Measurements from ENCODE around the gene BMP7.
"Not testable (repeated sequence)": the region's sequence is repeated elsewhere in the genome, so short reads cannot be mapped to it uniquely, and the experiment has no call there.

The BMP7 gene

GRCh38 chr20:57287901-57288300 is 21.5 kb upstream of the BMP7 start:
- no peak for DNase-seq (ENCODE audit: low read depth in 2 of 2)

- DNase-seq (ENCODE audit: low read depth in 2 of 2) = no peak
Measured at GRCh38 chr20:57287007-57287880, 20.8 kb upstream of the BMP7 start.

GRCh38 chr20:57283860-57284259 is 17.4 kb upstream of the BMP7 start:
- DNase-seq (ENCODE audit: low read depth in 2 of 2) = no peak

- DNase-seq (ENCODE audit: low read depth in 2 of 2) = no peak
Measured at GRCh38 chr20:57282670-57283361, 16.4 kb upstream of the BMP7 start.

GRCh38 chr20:57281900-57282299 is 15.5 kb upstream of the BMP7 start:
- DNase-seq (ENCODE audit: low read depth in 2 of 2) = no peak

- DNase-seq (ENCODE audit: low read depth in 2 of 2) = no peak
Measured at GRCh38 chr20:57280221-57280620, 13.8 kb upstream of the BMP7 start.

- DNase-seq (ENCODE audit: low read depth in 2 of 2) = not testable (repeated sequence)
Measured at GRCh38 chr20:57279548-57279947, 13.1 kb upstream of the BMP7 start.

GRCh38 chr20:57278457-57278856 is 12.0 kb upstream of the BMP7 start:
- no peak for DNase-seq (ENCODE audit: low read depth in 2 of 2)

GRCh38 chr20:57277398-57278105 is 11.1 kb upstream of the BMP7 start:
- no peak for DNase-seq (ENCODE audit: low read depth in 2 of 2)

GRCh38 chr20:57276221-57276620 is 9.8 kb upstream of the BMP7 start:
- no peak for DNase-seq (ENCODE audit: low read depth in 2 of 2)

- no peak for DNase-seq (ENCODE audit: low read depth in 2 of 2)
Measured at GRCh38 chr20:57275813-57276212, 9.4 kb upstream of the BMP7 start.

GRCh38 chr20:57275334-57275733 is 8.9 kb upstream of the BMP7 start:
- DNase-seq (ENCODE audit: low read depth in 2 of 2) = no peak

GRCh38 chr20:57274846-57275245 is 8.4 kb upstream of the BMP7 start:
- no peak for DNase-seq (ENCODE audit: low read depth in 2 of 2)

- no peak for DNase-seq (ENCODE audit: low read depth in 2 of 2)
Measured at GRCh38 chr20:57274299-57274698, 7.9 kb upstream of the BMP7 start.

GRCh38 chr20:57272883-57273535 is 6.6 kb upstream of the BMP7 start:
- DNase-seq (ENCODE audit: low read depth in 2 of 2) = no peak

- DNase-seq (ENCODE audit: low read depth in 2 of 2) = no peak
Measured at GRCh38 chr20:57270204-57270984, 4.0 kb upstream of the BMP7 start.

GRCh38 chr20:57269148-57269984 is 2.9 kb upstream of the BMP7 start:
- no peak for DNase-seq (ENCODE audit: low read depth in 2 of 2)

GRCh38 chr20:57268399-57269076 is 2.1 kb upstream of the BMP7 start:
- no peak for DNase-seq (ENCODE audit: low read depth in 2 of 2)

GRCh38 chr20:57267158-57267821 is 849 bp upstream of the BMP7 start:
- DNase-seq (ENCODE audit: low read depth in 2 of 2) = no peak

Data from stimulated activated CD4-positive, alpha-beta T cell treated with anti-CD3 and anti-CD28 coated beads, Interleukin-12 subunit alpha, Interleukin-12 subunit beta, amount 100 ng/mL, for 24 hours (primary cell).